Measurements from ENCODE around the gene ZNF598.
A peak's percentile ranks its signal among the peaks of the same experiment; 100 is the strongest.

The ZNF598 gene

GRCh38 chr16:1991588-1991947 lies 18.1 kb downstream of the ZNF598 start:
- H3K27ac ChIP-seq, result peak overlapping the region; percentile 78

GRCh38 chr16:1991135-1991551 lies 18.5 kb downstream of the ZNF598 start:
- TF ChIP-seq, protein P1, sequence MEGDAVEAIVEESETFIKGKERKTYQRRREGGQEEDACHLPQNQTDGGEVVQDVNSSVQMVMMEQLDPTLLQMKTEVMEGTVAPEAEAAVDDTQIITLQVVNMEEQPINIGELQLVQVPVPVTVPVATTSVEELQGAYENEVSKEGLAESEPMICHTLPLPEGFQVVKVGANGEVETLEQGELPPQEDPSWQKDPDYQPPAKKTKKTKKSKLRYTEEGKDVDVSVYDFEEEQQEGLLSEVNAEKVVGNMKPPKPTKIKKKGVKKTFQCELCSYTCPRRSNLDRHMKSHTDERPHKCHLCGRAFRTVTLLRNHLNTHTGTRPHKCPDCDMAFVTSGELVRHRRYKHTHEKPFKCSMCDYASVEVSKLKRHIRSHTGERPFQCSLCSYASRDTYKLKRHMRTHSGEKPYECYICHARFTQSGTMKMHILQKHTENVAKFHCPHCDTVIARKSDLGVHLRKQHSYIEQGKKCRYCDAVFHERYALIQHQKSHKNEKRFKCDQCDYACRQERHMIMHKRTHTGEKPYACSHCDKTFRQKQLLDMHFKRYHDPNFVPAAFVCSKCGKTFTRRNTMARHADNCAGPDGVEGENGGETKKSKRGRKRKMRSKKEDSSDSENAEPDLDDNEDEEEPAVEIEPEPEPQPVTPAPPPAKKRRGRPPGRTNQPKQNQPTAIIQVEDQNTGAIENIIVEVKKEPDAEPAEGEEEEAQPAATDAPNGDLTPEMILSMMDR (IDR thresholded peaks at IDR 0.05), result no peak
- TF ChIP-seq ZFX (IDR thresholded peaks at IDR 0.05; ENCODE audit: borderline replicate concordance), result no peak

More at GRCh38 chr16:1991588-1991947, 18.1 kb downstream of the ZNF598 start:
- TF ChIP-seq, protein P1 (IDR thresholded peaks at IDR 0.05), result no peak
- TF ChIP-seq ZFX (IDR thresholded peaks at IDR 0.05; ENCODE audit: borderline replicate concordance), result no peak

GRCh38 chr16:1990351-1991134 lies 19.1 kb downstream of the ZNF598 start:
- H3K27ac ChIP-seq, result peak overlapping the region; percentile 78
- no peak for TF ChIP-seq ZFX (IDR thresholded peaks at IDR 0.05; ENCODE audit: borderline replicate concordance)
- TF ChIP-seq, protein P1 (IDR thresholded peaks at IDR 0.05), result no peak

More at GRCh38 chr16:1991135-1991551, 18.5 kb downstream of the ZNF598 start:
- H3K27ac ChIP-seq, result peak overlapping the region; percentile 78

GRCh38 chr16:1990101-1990350 lies 19.6 kb downstream of the ZNF598 start:
- H3K27ac ChIP-seq, result peak overlapping the region; percentile 78; the same call in 1 of the 2 replicates
- TF ChIP-seq ZFX (IDR thresholded peaks at IDR 0.05; ENCODE audit: borderline replicate concordance), result no peak
- TF ChIP-seq, protein P1 (IDR thresholded peaks at IDR 0.05), result no peak

GRCh38 chr16:1989209-1990100 lies 20.2 kb downstream of the ZNF598 start, which contains the start of gene SYNGR3:
SYNGR3 (plus strand) TSS chr16:1989970; CDS start chr16:1990103, 133 bp downstream.
- H3K27ac ChIP-seq, result peak within 1 kb of the TSS; percentile 78
- TF ChIP-seq ZFX (IDR thresholded peaks at IDR 0.05; ENCODE audit: borderline replicate concordance), result no peak
- TF ChIP-seq, protein P1 (IDR thresholded peaks at IDR 0.05), result no peak

DNA sequence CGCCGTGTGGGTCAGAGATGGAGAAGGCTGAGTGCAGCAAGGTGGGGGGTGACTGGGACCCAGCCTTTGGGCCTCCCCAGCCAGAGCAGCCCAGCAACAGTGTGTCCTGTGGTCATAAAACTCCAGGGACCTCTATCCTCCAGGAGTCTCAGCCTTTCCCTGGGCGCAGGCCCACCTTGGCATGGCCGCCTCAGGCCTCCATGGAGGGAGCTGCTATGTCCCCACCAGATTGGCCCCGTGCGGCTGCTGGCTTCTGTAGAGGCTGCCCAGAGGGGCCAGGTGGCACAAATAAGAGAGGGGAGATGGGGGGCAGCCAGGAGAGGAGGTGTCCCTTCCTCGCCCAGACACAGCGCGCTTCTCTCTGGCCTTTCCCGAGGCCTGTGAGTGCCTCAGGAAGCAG lies 22.4 kb downstream of the ZNF598 start:
- TF ChIP-seq, protein P1 (IDR thresholded peaks at IDR 0.05), result no peak
- TF ChIP-seq ZFX (IDR thresholded peaks at IDR 0.05; ENCODE audit: borderline replicate concordance), result no peak

More for the DNA sequence above, 22.4 kb downstream of the ZNF598 start:
- no peak overlapping the region for H3K27ac ChIP-seq

All from 22Rv1 (cell line).